GM10847 (cell line): ENCODE measurements around the gene C1orf226.

Experiments
- POLR2A ChIP-seq: IDR thresholded peaks from 2 replicates; pipeline ENCODE4 v1.6.1; 2011; ENCODE audit not compliant: insufficient read length; ENCODE audit errors: extremely low read depth

The C1orf226 gene

DNA sequence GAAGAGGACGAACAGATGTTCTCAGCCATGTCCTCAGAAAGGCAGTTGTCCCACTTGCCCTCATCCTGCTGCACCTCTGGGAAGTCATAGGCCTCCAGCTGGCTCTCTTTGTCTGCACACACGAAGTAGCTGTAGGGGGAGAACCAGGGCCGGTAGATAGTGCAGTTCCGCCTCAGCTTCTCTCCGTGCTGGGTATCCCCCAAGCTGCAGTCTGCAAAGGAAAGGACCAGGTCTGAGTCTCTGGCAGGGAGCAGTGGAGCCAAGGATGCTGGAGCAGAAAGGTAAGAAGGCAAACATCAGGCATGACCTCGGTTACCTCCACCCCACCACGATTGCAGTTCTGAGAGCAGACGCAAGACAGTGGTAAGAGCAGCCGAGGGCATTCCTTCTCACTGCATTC lies 7.1 kb upstream of the C1orf226 start:
- no peak for TF ChIP-seq POLR2A

DNA sequence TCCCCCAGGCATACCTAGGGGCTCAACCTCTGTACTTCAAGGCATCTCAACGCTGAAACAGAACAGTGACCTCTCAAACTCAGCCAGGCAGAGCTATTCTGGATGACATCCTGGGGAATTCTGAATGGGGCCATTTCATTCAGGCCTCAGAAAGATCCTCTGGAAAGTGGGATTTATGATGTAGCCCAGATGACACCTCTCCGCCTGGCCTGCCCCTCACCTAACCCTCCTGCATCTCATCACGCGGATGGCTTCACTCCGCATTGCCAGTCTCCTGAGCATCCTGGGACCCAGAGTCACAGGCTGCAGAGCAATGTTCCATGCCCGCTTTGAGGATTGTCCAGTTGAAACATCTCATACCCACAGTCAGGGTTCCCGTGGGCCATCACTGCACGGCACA lies 6.1 kb upstream of the C1orf226 start:
- no peak for TF ChIP-seq POLR2A

- TF ChIP-seq POLR2A, result no peak
Observed at GRCh38 chr1:162376691-162377090, 4.8 kb upstream of the C1orf226 start, which contains the start of gene SPATA46. SPATA46 (minus strand) TSS chr1:162376854; CDS start chr1:162376790, 64 bp downstream.

- TF ChIP-seq POLR2A, result no peak
Observed at GRCh38 chr1:162380061-162380846, 1.3 kb upstream of the C1orf226 start.

- no peak for TF ChIP-seq POLR2A
Observed at GRCh38 chr1:162381941-162382750, 618 bp downstream of the C1orf226 start.

- no peak for TF ChIP-seq POLR2A
Observed at GRCh38 chr1:162383091-162383490, 1.6 kb downstream of the C1orf226 start.

DNA sequence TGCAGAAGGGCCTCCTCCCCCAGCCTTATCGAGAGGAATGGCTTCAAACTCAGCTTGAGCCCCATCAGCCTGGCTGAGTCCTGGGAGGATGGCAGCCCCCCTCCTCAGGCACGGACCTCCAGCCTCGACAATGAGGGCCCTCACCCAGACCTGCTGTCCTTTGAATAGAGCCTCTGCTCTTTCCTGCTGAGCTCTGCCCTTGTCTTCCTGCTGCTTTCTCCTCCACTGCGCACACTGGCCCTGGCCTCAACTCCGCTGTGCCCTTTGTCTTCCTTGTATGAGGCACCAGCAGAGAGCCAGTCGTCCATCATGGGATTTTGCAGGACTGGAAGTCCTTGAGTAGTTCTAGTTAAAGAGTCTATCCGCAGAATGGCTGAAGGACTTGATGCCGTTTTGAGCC lies 2.0 kb downstream of the C1orf226 start:
- TF ChIP-seq POLR2A, result no peak

DNA sequence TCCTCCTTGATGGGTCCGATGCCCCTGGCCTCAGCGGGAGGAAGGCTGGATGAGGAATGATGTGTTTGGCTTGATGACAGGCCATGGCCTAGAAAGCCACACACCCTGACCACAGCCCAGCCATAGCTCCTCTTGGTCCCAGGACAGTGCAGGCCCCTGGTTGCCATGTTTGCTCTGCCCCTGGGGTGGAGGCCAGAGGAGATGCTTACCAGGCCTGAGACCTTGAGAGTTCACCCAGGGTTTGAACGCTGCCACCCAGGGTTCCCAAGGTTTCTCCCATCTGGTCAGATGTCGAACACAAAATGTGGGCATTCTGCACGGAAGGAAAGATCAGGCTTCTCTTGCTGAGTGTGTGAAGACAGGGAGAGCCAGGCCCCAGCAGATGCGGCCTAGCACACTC lies 2.6 kb downstream of the C1orf226 start:
- no peak for TF ChIP-seq POLR2A

DNA sequence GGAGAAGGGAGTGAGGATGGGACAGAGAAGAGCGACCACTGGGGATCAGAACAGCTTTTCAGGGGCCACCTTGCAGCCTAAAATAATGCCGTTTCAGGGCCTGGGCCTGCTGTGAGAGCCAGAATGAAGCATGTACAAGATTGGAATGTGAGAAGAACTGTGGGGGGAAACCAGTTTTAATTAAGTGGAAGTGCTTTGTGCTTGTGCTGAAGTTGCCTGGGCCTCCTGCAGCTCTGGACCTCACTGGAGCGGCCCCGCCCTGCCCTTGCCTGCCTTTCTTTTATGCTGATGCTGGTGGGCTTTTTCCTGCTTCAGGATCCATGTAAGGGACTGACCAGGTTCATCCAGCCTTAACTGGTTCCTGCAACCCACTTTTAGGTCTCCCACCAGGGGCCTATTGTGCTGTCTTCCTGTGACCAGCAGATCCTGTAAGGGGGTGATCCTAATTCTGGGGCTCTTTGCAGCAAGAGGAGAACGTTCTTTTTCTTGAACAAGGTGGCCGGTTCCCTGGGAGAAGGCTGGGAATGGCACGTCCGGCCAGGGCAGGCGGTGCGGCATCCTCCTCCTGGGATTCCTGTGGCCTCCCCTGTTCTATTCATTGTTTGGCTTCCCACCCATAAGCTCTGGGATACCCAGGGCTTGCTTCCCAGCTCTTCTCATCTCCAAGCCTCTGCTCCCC lies 3.2 kb downstream of the C1orf226 start:
- TF ChIP-seq POLR2A, result no peak

- no peak for TF ChIP-seq POLR2A
Observed at GRCh38 chr1:162385280-162385623, 3.7 kb downstream of the C1orf226 start.

GRCh38 chr1:162385702-162386101 lies 4.2 kb downstream of the C1orf226 start:
- no peak for TF ChIP-seq POLR2A

GRCh38 chr1:162386292-162387225 lies 5.0 kb downstream of the C1orf226 start:
- TF ChIP-seq POLR2A, result no peak

DNA sequence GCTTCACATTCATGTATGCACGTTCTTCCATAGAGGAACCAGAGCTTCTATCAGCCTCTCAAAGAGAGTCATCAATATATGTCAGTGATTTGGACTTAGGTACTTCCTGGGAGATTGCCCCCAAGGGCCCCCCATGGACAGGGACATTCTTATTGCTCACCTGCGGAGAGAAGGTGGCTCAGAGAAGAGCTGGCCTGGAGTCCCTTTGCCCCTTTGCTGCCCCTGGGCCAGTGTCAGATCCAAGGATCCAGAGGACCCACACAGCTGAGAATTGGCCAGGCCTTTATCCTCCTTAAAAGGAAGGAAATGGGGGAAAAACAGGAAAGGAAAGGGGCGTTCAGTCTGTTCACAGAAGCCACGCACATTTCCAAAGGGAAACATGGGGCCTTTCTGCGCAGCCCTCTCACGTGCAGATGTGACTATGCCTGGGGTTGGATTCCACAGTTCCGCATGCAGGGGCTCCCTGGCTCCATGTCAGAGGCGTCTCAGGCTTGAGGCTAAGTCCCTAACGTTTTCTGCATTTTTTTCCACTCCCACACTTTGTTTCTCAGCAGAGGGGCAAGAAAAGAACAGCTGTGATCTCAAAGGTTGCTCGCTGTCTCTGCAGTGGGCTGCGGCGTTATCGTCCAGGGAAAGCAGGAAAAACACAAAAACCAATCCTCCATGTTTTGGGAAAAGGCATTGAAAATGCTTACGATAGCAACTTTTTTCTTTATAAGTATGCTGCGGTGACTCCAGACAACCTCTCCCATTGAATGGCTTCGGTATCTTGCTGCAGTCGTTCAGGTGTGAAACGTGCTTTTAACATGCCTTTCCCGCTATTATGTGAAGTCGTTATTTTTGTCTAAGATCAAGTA lies 5.9 kb downstream of the C1orf226 start:
- no peak for TF ChIP-seq POLR2A

GRCh38 chr1:162388083-162388594 lies 6.6 kb downstream of the C1orf226 start:
- no peak for TF ChIP-seq POLR2A

DNA sequence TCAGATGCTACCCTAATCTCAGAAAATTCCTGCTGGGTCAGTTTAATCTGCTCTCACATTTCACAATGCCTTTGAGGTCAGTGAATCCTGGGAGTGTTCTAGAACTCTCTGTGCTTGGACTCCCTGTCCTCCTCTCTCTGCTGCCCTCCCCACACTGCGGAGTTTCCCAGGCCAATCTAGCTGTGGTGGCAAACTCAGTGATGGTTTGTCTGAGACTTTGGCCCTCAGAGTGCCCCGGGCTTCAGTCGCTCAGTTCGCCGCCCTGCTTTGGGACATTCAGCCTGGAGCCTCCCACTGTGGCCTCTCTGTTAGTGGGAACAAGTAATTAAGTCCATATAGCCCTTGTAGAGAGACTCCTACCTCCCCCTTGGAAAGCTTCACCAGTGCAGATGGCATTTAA lies 7.1 kb downstream of the C1orf226 start:
- no peak for TF ChIP-seq POLR2A
